SU-DHL-6 (cell line): ENCODE measurements around the gene IFI44.
A peak's percentile ranks its signal among the peaks of the same experiment; 100 is the strongest.

Experiments used
- EZH2phosphoT487 ChIP-seq: fragments of 200-600 bp; sonication (generic), shearing (Covaris generic); conservative IDR thresholded peaks from 2 replicates; pipeline ENCODE4 v1.6.1; 2018; ENCODE audit warnings: mild to moderate bottlenecking, antibody characterized with exemption, low read length, moderate library complexity, mixed read lengths
- TF ChIP-seq, protein P1 (sequence below): fragments of 200-600 bp; sonication (generic); IDR thresholded peaks from one replicate; pipeline ENCODE4 v1.5.1; 2017; ENCODE audit warnings: antibody characterized with exemption, mild to moderate bottlenecking, low read length, moderate library complexity; ENCODE audit not compliant: insufficient read depth, poor library complexity, severe bottlenecking

DNA sequence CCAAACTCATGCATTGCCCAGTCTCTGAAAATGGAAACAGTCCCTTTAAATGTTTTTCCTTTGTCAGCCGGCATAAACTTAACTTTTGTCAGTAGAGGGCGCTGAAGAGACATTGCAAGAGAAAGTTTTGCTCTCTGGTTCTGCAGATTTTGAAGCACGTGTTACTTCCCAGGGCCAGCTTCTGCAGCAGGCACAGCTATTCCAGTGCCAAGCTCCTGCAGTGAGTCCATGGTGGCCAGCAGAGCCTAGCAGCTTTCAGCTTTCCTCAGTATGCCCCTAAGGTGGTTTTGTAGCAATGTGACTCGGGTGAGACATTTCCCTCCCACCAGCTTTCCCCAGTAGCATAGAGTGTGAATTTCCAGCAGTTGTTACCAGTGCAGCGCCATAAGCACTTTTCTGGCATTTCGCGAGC, 32.0 kb upstream of the IFI44 start:
- TF ChIP-seq, protein P1, sequence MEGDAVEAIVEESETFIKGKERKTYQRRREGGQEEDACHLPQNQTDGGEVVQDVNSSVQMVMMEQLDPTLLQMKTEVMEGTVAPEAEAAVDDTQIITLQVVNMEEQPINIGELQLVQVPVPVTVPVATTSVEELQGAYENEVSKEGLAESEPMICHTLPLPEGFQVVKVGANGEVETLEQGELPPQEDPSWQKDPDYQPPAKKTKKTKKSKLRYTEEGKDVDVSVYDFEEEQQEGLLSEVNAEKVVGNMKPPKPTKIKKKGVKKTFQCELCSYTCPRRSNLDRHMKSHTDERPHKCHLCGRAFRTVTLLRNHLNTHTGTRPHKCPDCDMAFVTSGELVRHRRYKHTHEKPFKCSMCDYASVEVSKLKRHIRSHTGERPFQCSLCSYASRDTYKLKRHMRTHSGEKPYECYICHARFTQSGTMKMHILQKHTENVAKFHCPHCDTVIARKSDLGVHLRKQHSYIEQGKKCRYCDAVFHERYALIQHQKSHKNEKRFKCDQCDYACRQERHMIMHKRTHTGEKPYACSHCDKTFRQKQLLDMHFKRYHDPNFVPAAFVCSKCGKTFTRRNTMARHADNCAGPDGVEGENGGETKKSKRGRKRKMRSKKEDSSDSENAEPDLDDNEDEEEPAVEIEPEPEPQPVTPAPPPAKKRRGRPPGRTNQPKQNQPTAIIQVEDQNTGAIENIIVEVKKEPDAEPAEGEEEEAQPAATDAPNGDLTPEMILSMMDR: peak; percentile 51
- no peak for TF ChIP-seq EZH2phosphoT487
